K562 (cell line): Measurements from ENCODE around the gene KIAA0825. TPM values are rescaled to one million over a fixed set of nuclear protein-coding genes. Genes with fewer than 3 reads are reported as not detected.

ENCODE experiments used
- CCAR2 ChIP-seq: fragments of 200-400 bp; formaldehyde crosslinking; IDR thresholded peaks from 2 replicates; pipeline ENCODE4 v1.6.1; 2017; ENCODE audit warnings: mild to moderate bottlenecking, low read depth, low read length
- MTF1 ChIP-seq: fragments of 250-450 bp; sonication (Bioruptor Pico); IDR thresholded peaks from 2 replicates; pipeline ENCODE4 v1.9.0; 2021; ENCODE audit warnings: moderate library complexity, mild to moderate bottlenecking, inconsistent platforms, borderline replicate concordance
- NCOA2 ChIP-seq, 2 experiments: fragments of 450-650 bp; IDR thresholded peaks; 2 replicates each; pipeline ENCODE4 v1.6.1; 2018; ENCODE audit warnings: mild to moderate bottlenecking in 2 of 2, moderate library complexity in 1 of 2; ENCODE audit not compliant: partially characterized antibody in 2 of 2
- PYGO2 ChIP-seq: fragments of 450-650 bp; IDR thresholded peaks from 2 replicates; pipeline ENCODE4 v1.6.1; 2016; ENCODE audit warnings: mild to moderate bottlenecking, missing genetic modification characterization, moderate library complexity, missing compliant biosample characterization
- RCOR1 ChIP-seq, 2 experiments: IDR thresholded peaks; 2 replicates each; pipeline ENCODE4 v1.6.1; 2012; ENCODE audit warnings: low read depth in 2 of 2, low read length in 2 of 2, borderline replicate concordance in 1 of 2, improper control_type of control experiment in 1 of 2
- SMC3 ChIP-seq: conservative IDR thresholded peaks from 2 replicates; pipeline ENCODE4 v1.6.1; 2011; ENCODE audit warnings: low read depth, low read length, improper control_type of control experiment; ENCODE audit not compliant: insufficient read depth
- U2AF2 ChIP-seq: fragments of 200-400 bp; formaldehyde crosslinking; optimal IDR thresholded peaks from 2 replicates; pipeline ENCODE3; 2017; ENCODE audit warnings: low read depth, mild to moderate bottlenecking, low read length
- ZBTB1 ChIP-seq: sonication (generic); formaldehyde crosslinking; IDR thresholded peaks from 2 replicates; pipeline ENCODE4 v1.8.1; 2023; ENCODE audit warnings: missing genetic modification reagents, low read depth, mild to moderate bottlenecking, borderline replicate concordance
- ZNF586 ChIP-seq: fragments of 450-650 bp; formaldehyde crosslinking; conservative IDR thresholded peaks from 2 replicates; pipeline ENCODE4 v1.4.0; 2020; ENCODE audit warnings: mild to moderate bottlenecking, moderate library complexity
- polyA plus RNA-seq, 8 experiments: library from polyadenylated mRNA; depleted of rRNA in 4 of 8; stranded (reverse) in 5 of 8; unstranded in 3 of 8; fragments of >200 nt; fragmentation: Nextera tagmentation in 2 of 8; fragmentation: Illumina TruSeq in 1 of 8; extraction: Ambion mirVana in 2 of 8; extraction: Trizol in 1 of 8; gene quantifications; 2 replicates each; pipeline versions ENCODE4 v1.2.1 to v1.2.3, GENCODE V29; 2011 to 2014; ENCODE audit warnings: inconsistent platforms in 1 of 8, missing spikeins in 1 of 8
- total RNA-seq, 7 experiments: library from RNA; depleted of rRNA in 6 of 7; stranded (reverse); fragments of >200 nt in 6 of 7; fragmentation: Illumina TruSeq in 2 of 7; extraction: Trizol in 2 of 7; gene quantifications; 2 replicates each; pipeline versions ENCODE4 v1.2.1 to v1.2.3, GENCODE V29; 2011 to 2021; ENCODE audit warnings: low replicate concordance in 1 of 7
- TF ChIP-seq, protein P1 (sequence below): IDR thresholded peaks from 2 replicates; pipeline ENCODE4 v1.6.1; 2011; ENCODE audit warnings: borderline replicate concordance, low read depth, mild to moderate bottlenecking, moderate library complexity, low read length; ENCODE audit not compliant: insufficient read depth, poor library complexity, severe bottlenecking
- TF ChIP-seq, protein P2 (sequence below): conservative IDR thresholded peaks from 2 replicates; pipeline ENCODE4 v1.6.1; 2011; ENCODE audit warnings: low read depth, mild to moderate bottlenecking, low read length; ENCODE audit not compliant: control insufficient read depth

The KIAA0825 gene
- total and polyA plus RNA-seq, 9 of the 15 experiments (the other 6 are each of a cell fraction or from before 2014, with no cell fraction given) = 0.05 to 0.36 (median 0.16) TPM; not detected in 1

DNA sequence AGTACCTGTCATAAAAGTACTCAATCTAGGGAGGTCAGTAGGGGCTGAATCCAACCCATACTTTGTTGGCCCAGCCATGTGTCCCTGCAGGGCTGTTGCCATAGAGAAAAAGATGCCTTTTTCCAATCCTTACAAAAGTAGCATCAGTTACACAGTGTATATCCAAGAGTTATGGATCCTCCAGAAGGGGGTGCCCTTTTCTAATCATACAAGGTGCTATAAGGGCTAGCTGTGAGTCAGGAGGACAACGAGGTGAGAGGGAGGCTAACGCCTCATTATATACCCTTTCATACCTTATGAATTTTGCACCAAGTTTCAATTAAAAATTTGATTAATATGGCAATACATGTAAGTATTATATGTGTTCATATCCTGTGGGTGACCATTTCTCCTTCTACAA lies 4.8 kb downstream of the KIAA0825 start (continued):
- peak in 1 of 2 experiments; percentile 23; a peak in 1 of 4 replicates for TF ChIP-seq RCOR1 (IDR thresholded peaks at IDR 0.05; ENCODE audit: borderline replicate concordance in 1 of 2, low read depth in 2 of 2, low read length in 2 of 2)
- no peak for TF ChIP-seq ZNF586 (CRISPR knock-in tag)
- TF ChIP-seq U2AF2 = no peak
- TF ChIP-seq, protein P1, sequence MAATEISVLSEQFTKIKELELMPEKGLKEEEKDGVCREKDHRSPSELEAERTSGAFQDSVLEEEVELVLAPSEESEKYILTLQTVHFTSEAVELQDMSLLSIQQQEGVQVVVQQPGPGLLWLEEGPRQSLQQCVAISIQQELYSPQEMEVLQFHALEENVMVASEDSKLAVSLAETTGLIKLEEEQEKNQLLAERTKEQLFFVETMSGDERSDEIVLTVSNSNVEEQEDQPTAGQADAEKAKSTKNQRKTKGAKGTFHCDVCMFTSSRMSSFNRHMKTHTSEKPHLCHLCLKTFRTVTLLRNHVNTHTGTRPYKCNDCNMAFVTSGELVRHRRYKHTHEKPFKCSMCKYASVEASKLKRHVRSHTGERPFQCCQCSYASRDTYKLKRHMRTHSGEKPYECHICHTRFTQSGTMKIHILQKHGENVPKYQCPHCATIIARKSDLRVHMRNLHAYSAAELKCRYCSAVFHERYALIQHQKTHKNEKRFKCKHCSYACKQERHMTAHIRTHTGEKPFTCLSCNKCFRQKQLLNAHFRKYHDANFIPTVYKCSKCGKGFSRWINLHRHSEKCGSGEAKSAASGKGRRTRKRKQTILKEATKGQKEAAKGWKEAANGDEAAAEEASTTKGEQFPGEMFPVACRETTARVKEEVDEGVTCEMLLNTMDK = peak; percentile 31
- 0 out of 2 replicates have a peak, but pooled peaks have one; percentile 39 for TF ChIP-seq SMC3
- TF ChIP-seq MTF1 (CRISPR knock-in tag) = no peak
- TF ChIP-seq PYGO2 = no peak
- no peak for TF ChIP-seq CCAR2
- no peak for TF ChIP-seq ZBTB1 (CRISPR knock-in tag)
- TF ChIP-seq, protein P2, sequence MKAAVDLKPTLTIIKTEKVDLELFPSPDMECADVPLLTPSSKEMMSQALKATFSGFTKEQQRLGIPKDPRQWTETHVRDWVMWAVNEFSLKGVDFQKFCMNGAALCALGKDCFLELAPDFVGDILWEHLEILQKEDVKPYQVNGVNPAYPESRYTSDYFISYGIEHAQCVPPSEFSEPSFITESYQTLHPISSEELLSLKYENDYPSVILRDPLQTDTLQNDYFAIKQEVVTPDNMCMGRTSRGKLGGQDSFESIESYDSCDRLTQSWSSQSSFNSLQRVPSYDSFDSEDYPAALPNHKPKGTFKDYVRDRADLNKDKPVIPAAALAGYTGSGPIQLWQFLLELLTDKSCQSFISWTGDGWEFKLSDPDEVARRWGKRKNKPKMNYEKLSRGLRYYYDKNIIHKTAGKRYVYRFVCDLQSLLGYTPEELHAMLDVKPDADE = no peak
- TF ChIP-seq NCOA2 (IDR thresholded peaks at IDR 0.05; ENCODE audit: partially characterized antibody in 2 of 2) = no peak
